HG02981 (cell line): ENCODE measurements around the gene UBE2D2.
"Not testable (repeated sequence)": the region's sequence is repeated elsewhere in the genome, so short reads cannot be mapped to it uniquely, and the experiment has no call there.

ENCODE experiments used
- ATAC-seq: cut with Tn5 transposase; IDR thresholded peaks from one replicate; pipeline ENCODE4 v1.9.1; 2021; ENCODE audit warnings: mild to moderate bottlenecking, moderate library complexity; ENCODE audit not compliant: unreplicated experiment

The UBE2D2 gene

DNA sequence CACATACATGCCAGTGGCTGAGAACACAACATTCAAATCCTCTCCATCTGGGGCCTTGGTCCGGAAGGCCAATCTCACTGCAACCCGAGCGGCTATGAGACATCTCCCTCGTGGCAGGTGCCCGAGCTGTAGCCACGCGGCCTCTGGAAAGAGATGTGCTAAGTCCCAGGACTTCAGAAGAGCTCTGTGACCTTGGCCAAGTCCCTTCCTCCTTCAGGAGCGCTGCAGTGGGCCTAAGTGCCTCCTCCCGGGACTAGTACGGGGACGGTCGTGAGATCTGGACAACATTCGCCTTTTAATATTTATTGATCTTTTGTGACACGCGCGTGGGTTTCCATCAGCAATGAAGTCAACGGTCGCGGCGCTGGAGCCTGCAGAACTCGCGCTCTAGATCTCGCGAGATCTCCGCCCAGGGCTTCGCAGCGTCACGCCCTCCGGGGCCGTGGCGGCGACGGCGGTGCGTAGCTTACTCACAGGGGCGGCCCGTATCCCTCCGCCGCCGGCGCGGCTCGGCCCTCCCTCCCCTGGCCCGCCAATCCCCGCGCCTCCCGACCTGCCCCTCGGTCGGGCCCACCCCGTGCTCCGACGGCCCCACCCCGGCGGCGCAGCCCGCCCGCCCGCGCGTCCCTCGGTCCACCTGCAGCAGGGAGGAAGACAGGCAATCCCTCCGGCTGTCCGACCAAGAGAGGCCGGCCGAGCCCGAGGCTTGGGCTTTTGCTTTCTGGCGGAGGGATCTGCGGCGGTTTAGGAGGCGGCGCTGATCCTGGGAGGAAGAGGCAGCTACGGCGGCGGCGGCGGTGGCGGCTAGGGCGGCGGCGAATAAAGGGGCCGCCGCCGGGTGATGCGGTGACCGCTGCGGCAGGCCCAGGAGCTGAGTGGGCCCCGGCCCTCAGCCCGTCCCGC is at the start of gene UBE2D2:
TSS of gene UBE2D2 (plus strand) at position 588 of the 903 bp plus-strand sequence. CDS start 453 bp downstream, outside the sequence.
- peak; percentile 83 for ATAC-seq

DNA sequence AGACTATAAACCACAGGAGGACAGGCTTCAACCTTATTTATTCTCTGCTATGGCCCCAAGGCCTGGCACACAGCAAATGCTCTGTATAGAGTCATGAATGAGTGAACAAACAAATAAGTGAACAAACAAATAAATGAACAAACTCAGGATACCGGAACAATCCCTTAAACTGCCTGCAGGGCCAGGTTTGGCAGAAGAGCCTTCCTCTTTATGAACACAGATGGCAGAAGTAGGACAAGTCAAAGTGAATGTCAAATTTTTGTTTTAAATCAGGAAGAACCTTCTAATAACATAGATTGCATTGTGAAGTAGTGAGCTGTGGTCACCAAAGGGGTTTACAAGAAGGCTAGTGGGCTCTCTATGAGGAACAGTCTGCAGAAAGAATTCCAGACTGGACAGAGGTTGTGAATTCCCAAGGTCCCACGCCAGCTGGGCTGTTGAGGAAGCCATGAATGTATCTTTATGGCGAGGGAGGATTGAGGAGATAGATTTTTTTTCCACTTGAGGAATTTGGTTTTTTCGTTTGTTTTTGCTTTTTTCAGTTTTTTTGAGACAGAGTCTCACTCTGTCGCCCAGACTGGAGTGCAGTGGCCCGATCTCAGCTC is 48.3 kb upstream of the UBE2D2 start:
- no peak for ATAC-seq

DNA sequence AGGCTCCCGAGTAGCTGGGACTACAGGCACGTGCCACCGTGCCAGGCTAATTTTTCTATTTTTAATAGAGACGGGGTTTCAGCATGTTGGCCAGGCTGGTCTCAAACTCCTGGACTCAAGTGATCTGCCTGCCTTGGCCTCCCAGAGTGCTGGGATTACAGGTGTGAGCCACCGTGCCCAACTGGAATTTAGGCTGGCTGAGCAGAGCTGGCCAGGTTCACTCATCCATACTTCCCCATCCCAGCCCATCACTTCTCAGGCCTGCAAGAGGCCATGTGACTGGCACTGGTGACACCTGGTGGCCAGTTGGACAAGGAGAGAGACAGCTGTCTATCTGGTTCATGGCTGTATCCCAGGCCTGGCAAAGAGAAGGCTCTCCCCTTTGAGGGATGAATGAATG is 47.7 kb upstream of the UBE2D2 start:
- peak; percentile 53 for ATAC-seq

DNA sequence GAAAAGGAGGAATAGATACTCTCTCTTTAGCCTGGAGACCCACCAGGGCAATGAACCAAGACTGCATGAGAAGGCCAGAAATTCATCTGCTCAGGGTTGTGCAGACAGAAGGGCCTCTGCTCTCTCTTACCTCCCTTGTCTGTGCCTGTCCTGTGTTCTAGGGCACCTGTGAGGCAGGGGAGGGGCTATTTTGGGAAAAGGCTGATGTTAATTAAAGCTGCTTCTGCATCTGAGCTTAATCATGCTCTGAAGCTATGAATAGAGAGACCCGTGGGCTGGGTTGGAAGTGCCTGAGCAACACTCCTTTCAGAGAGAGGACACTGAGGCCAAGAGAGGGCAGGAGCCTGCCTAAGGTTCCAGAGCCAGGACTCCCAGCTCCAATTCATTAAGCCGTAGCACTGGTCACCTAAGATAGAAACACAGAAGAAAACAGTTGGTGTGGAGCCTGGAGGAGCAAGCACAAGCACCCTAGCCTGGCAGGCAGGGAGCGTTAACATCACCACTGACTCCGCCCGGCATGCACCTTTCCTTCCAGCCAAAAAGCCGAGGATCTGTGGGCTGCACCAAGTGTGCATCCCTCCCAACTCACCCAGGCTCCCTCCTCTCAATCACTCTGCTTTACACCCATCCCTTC is 47.2 kb upstream of the UBE2D2 start:
- ATAC-seq: no peak

DNA sequence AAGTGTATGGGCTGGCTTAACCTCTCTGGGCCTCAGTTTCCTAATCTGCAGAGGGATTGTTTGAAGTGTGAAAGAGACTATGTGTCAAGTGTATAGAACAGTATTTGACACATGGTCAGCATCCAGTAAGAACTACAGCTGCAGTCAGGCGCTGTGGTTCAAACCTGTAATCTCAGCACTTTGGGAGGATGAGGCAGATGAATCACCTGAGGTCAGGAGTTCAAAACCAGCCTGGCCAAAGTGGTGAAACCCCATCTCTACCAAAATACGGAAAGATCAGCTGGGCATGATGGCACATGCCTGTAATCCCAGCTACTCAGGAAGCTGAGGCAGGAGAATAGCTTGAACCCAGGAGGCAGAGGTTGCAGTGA is 46.7 kb upstream of the UBE2D2 start:
- no peak for ATAC-seq

DNA sequence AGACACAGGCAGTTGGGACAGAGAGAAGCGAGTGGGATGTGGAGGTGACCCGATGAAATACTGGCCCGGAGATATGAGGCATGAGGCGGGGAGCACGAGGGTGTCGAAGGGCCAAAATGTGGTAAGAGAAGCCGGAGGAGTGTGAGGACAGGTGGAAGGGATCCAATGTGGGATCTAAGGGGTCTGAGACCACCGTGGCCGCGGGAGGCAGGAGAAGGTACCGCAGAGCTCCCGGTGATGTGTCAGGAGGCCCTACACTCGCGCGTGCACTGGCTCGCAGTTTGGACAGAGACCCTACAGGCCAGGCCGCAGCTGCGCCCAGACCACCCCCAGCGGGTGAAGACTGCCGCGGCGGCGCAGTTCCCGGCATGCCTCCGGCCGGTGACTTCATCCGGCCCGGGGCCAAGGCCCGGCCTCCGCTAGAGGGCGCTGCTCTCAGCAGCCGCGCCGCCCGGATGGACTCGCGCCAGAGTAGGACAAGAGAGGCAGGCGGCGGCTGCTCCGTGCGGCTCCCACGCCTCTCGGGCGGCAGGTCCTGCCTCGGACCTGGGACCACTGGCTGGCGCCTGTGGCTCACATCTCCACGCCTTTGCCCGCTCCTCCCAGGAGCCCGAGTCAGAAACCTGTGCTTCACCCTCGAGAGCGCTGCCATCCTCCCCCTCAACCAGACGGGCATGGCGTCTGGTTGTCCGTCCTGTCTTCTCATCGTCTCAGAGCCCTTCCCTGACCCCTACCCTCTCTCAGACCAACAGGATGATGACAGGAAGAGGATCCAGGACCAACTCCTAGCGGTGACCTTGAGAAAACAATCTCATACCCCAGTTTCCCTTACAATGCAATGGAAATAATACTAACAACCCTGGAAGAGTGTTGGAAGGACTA is 43.2 kb upstream of the UBE2D2 start:
- peak; percentile 82 for ATAC-seq

DNA sequence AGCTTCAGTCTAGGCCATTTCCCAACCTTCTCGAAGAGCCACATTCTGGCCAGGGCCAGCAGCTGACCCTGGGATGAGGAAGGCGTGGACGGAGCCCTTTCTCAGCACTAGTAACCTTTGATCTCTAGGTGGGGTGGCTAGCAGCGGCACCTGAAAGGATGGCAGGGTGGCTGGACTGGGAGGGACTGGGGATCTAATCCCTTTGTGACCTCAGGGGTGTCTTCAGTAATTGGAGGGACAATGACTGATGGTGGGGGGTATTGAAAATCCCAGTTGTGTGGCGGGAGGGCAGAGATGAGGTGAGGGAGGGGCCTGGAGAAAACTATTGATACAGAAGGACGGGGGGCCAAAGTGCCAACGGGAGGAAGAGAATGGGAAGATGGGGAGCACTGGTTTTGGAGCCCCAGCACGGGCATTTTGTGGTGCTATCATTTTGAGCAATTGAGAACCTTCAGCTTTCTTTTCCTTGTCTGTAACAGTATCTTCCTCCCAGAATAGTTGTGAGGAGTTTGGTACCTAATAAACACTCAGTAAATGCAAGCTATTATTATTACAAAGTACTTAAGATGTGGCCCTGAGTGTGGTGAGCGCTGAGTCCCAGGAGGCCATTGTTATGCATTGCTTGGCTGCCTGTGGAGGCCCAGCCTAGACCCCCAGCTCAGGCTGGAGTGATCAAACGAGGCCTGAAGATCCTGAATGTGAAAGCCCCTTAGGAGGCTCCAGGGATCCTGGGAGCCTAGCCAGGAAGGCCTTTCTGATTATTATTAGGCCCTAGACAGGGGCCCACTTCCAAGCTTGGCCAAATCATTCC is 37.3 kb upstream of the UBE2D2 start:
- no peak for ATAC-seq

DNA sequence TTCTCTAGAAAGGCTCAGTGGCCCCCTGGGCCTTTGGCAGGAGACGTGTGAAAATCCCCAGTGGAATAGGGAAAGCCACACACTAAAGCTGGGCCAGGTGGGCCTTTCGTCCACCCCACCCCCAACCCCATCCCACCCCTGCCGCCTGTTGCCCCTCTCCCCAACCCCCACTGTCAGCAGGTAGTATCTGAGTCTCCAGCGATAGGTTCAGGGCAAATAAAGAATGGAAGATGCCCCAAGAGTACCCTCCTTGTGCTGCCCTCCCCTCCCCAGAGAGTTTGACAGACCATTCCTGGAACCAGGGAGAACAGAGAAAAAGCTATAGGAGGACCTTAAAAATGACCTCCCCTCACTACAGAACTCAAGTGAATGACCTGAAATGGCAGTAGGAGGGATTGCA is 36.7 kb upstream of the UBE2D2 start:
- ATAC-seq: no peak

DNA sequence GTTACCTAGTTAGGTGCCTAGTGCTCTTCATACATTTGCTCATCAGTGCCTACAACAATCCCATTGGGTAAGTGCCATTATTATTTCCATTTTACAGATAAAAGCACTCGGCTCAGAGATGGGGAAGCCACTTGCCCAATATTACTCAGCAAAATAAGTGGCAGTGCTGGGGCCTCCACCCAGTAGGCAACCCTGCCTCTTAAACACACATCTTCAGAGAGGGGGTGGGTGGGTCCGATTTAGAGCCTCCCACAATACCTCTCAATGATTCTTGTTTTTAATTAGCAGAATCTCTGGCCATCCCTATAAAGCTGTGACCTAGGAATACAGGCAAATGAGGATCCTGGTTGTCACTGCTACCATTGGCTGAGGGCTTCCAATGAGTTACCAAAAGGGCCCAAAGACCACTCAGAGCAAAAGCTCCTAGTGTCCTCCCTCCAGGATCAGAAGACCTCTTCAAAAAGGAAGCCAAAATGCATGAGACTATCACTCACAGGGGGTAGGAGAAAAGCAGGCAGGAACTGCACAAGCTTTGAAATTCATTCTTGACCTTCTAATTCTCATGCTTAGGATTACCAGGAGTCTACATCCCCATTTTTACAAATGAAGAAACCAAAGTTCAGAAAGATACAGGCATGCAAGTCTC is 36.1 kb upstream of the UBE2D2 start:
- no peak for ATAC-seq

DNA sequence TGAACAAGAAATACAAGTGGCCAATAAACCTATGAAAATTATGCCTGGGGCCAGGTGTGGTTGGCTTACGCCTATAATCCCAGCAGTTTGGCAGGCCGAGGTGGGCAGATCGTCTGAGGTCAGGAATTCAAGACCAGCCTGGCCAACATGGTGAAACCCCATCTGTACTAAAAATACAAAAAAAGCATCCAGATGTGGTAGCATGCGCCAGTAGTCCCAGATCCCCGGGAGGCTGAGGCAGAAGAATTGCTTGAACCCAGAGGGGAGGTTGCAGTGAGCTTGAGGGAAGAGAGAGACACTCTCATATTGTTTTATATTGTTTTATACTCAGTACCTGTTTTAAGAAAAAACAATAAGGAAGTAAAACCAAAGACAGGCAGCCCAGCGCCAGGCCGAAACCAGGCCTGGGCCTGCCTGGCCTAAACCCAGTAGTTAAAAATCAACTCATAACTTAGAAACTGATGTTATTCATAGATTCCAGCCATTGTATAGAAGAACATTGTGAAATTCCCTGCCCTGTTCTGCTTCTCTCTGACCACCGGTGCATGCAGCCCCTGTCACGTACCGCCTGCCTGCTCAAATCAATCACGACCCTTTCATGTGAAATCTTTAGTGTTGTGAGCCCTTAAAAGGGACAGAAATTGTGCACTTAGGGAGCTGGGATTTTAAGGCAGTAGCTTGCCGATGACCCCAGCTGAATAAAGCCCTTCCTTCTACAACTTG is 35.4 kb upstream of the UBE2D2 start:
- ATAC-seq: not testable (repeated sequence)

DNA sequence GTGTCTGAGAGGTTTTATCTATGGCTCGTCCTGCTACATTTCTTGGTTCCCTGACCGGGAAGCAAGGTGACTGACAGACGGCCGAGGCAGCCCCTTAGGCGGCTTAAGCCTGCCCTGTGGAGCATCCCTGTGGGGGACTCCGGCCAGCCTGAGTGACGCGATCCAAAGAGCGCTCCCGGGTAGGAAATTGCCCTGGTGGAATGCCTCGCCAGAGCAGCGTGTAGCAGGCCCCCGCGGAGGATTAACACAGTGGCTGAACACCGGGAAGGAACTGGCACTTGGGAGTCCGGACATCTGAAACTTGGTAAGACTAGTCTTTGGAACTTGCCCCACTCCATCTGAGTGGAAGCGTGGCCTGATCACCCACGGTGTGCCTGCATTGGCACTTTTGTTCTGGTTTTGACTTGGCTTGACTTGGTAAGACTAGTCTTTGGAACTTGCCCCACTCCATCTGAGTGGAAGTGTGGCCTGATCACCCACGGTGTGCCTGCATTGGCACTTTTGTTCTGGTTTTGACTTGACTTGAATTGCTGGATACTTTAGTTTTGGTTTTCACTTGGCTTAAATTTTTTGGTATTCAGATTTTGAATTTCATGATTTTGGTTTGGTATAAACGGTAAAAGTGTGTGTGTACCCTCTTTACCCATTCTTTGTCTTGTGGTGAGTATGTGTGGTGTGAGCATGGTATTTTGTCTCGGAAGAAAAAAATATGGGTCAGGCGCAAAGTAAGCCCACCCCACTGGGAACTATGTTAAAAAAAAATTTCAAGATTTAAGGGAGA is 34.6 kb upstream of the UBE2D2 start:
- ATAC-seq: not testable (repeated sequence)

DNA sequence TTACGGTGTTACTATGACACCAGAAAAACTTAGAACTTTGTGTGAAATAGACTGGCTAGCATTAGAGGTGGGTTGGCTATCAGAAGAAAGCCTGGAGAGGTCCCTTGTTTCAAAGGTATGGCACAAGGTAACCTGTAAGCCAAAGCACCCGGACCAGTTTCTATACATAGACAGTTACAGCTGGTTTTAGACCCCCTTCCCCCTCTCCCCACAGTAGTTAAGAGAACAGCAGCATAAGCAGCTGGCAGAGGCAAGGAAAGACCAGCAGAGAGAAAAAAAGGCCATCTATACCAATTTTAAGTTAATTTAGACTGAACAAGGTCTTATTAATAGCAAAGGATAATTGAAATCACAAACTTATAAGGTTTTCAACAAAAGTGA is 34.1 kb upstream of the UBE2D2 start:
- not testable (repeated sequence) for ATAC-seq

DNA sequence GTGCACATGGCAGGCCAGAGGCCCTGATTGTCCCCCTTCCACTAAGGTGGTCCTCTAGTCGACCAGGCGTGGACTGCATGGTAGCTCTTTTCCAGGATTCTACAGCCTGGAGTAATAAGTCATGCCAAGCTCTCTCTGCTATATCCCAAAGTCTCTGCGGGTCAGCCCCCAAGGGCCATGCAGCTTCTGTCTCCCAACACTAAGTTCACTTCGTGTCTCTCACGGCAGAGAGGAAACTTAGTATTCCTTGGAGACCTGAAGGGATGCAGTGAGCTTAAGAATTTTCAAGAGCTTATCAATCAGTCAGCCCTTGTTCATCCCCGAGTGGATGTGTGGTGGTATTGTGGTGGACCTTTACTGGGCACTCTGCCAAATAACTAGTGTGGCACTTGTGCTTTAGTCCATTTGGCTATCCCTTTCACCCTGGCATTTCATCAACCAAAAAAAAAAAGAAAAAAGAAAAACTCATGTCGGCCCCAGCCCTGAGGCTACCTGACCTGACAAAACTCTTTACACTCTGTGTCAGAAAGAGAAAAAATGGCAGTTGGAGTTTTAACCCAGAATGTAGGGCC is 33.2 kb upstream of the UBE2D2 start:
- not testable (repeated sequence) for ATAC-seq

DNA sequence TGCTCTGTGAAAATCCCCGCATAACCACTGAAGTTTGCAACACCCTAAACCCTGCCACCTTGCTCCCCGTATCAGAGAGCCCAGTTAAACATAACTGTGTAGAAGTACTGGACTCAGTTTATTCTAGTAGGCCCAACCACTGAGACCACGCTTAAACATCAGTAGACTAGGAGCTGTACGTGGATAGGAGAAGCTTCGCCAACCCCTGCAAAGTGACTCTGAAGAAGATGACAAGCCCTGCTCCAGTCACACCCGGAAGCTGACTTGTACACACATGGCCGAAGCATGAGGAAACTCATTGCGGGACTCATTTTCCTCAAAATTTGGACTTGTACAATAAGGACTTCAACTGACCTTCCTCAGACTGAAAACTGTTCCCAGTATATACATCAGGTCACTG is 32.4 kb upstream of the UBE2D2 start:
- not testable (repeated sequence) for ATAC-seq

DNA sequence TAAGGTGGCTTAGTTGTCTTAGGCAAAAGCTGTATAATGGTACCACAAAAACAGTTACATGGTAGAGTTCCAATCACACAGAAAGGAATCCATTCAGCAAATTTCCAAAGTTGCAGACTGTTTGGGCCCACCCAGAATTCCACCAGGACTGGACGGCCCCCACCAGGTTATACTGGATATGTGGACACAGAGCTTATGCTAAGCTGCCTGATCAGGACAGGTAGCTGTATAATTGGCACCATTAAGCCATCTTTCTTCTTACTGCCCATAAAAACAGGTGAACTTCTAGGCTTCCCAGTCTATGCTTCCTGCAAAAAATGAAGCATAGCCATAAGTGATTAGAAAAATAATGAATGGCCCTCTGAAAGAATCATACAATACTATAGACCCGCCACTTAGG is 31.1 kb upstream of the UBE2D2 start:
- ATAC-seq: not testable (repeated sequence)

DNA sequence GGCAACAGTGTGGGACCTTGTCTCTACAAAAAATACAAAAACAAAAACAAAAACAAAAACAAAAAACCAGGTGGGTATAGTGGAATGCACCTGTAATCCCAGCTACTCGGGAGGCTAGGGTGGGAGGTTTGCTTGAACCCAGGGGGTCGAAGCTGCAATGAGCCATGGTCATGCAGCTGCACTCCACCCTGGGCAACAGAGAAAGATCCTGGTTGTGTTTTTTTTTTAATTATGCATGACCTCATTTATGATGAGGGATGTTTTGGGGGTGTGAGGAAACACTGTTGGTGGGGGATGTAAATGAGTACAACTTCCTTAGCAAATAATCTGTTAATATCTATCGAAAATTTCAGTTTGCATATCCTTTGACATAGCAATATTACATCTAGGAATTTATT is 29.4 kb upstream of the UBE2D2 start:
- no peak for ATAC-seq

DNA sequence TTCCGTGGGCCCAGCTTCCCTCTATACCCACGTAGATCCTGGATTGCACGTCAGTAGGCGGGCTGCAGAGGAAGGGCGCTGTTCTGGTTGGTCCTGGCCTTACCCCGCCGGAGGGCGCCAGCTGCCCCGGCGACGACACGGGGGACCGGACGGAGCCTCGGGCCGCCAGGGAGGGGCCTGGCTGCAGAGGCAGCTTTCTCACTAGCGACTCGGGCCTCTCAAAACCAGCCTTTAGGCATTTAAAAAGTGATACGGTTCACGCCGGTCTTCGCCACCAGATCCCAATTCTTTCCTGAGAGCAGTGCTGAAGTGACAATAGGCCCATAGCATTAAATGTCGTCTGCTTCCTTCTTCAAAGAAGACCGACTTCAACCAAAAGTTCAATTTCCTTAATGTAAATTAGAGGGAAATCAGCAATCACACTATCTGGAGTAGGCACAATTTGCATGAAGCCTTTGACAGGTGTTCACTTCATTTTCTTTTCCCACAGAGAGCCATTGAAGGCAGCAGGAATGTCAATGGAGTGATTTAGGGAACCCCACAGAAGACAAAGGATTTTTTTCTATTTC is 17.6 kb upstream of the UBE2D2 start:
- ATAC-seq: peak; percentile 88
